Adrenal gland (tissue), 5 donors: ENCODE data around the gene SRGAP1.

ENCODE experiments used
- POLR2A ChIP-seq, 2 donors: fragments of 450-650 bp; IDR thresholded peaks; one replicate each; pipeline ENCODE4 v1.6.1; 2017; ENCODE audit warnings: antibody characterized with exemption in 2 of 2, mild to moderate bottlenecking in 2 of 2, moderate library complexity in 1 of 2
- TF ChIP-seq, protein P1 (sequence below), 6 experiments: fragments of 450-650 bp in 4 of 6; fragments of 200-600 bp in 2 of 6; sonication (generic) in 1 of 6; IDR thresholded peaks; 1 replicate in 5 of 6; 2 replicates in 1 of 6; pipeline versions ENCODE4 v1.5.1 to v1.8.0; 2016 to 2021; ENCODE audit warnings: antibody characterized with exemption in 6 of 6, mild to moderate bottlenecking in 2 of 6, moderate library complexity in 1 of 6
- donor health status: DM: no; HTN: no; CAD: no.

DNA sequence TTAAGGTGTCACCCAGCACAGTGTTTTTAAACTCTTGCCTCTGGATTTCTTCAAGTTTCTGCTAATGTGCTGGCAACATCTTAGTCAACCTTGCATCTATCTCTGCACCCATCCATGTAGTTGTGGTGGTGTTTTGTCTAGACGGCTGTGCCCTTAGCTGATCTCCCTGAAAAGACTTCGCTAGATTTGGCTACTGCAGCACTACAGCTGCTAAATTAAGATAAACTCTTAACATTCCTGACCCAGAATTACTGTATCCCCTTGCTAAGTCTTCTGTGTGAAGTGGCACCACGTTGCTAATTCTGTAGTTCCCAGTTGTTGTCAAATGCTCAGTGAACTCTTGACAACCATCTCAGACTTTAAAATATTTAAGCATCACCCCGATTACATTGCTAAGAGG is 66.8 kb downstream of the SRGAP1 start:
- TF ChIP-seq, protein P1, sequence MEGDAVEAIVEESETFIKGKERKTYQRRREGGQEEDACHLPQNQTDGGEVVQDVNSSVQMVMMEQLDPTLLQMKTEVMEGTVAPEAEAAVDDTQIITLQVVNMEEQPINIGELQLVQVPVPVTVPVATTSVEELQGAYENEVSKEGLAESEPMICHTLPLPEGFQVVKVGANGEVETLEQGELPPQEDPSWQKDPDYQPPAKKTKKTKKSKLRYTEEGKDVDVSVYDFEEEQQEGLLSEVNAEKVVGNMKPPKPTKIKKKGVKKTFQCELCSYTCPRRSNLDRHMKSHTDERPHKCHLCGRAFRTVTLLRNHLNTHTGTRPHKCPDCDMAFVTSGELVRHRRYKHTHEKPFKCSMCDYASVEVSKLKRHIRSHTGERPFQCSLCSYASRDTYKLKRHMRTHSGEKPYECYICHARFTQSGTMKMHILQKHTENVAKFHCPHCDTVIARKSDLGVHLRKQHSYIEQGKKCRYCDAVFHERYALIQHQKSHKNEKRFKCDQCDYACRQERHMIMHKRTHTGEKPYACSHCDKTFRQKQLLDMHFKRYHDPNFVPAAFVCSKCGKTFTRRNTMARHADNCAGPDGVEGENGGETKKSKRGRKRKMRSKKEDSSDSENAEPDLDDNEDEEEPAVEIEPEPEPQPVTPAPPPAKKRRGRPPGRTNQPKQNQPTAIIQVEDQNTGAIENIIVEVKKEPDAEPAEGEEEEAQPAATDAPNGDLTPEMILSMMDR (IDR thresholded peaks at IDR 0.05), result no peak
- no peak for TF ChIP-seq POLR2A (IDR thresholded peaks at IDR 0.05)
